SK-N-MC (cell line): Measurements from ENCODE around the gene HLA-DRB1.
"Not testable (repeated sequence)": the region's sequence is repeated elsewhere in the genome, so short reads cannot be mapped to it uniquely, and the experiment has no call there.

Source experiments
- DNase-seq: peaks from one replicate; pipeline ENCODE4 v3.0.0-alpha.2; 2011; ENCODE audit warnings: low read depth, low spot score
- H3K27ac ChIP-seq: fragments of 200-600 bp; sonication (generic); 2 replicates; pipeline ENCODE4 v1.5.1; 2016; ENCODE audit warnings: mixed run types
- H3K36me3 ChIP-seq: fragments of 200-600 bp; sonication (generic); 2 replicates; pipeline ENCODE4 v1.6.1; 2017; ENCODE audit warnings: antibody characterized with exemption, low read length, mixed read lengths; ENCODE audit not compliant: insufficient read depth
- H3K4me3 ChIP-seq: fragments of 200-600 bp; sonication (generic); 2 replicates; pipeline ENCODE4 v1.5.1; 2016
- H3K9ac ChIP-seq: fragments of 200-600 bp; sonication (generic); 2 replicates; pipeline ENCODE4 v1.8.0; 2017; ENCODE audit warnings: mixed run types, mixed read lengths; ENCODE audit not compliant: insufficient read length
- H3K9me3 ChIP-seq: fragments of 200-600 bp; sonication (generic); 2 replicates; pipeline ENCODE4 v1.6.1; 2017; ENCODE audit warnings: low read depth, mild to moderate bottlenecking, antibody characterized with exemption, low read length, moderate library complexity, mixed read lengths
- EZH2 ChIP-seq: fragments of 200-600 bp; sonication (generic); IDR thresholded peaks from one replicate; pipeline ENCODE4 v1.6.1; 2017; ENCODE audit warnings: antibody characterized with exemption
- FOXP2 ChIP-seq: optimal IDR thresholded peaks from 2 replicates; pipeline ENCODE3; 2011; ENCODE audit warnings: mild to moderate bottlenecking, moderate library complexity; ENCODE audit not compliant: insufficient read depth; ENCODE audit errors: extremely low read length, control extremely low read depth
- POLR2AphosphoS5 ChIP-seq: IDR thresholded peaks from 2 replicates; pipeline ENCODE4 v1.6.1; 2012; ENCODE audit warnings: mild to moderate bottlenecking, low read depth, low read length, borderline replicate concordance

HLA-DRB1 gene

GRCh38 chr6:32589596-32590449 is at the start of gene HLA-DRB1:
HLA-DRB1 (minus strand) TSS chr6:32589848; CDS start chr6:32589742, 106 bp downstream.
- TF ChIP-seq POLR2AphosphoS5 (no peak), FOXP2 (no peak), EZH2 (no peak)
- no peak within 1 kb of the TSS for H3K4me3 ChIP-seq
- H3K36me3 ChIP-seq = no peaks in the 10 kb centered on the region
- no peak within 1 kb of the TSS for H3K27ac ChIP-seq
- H3K9ac ChIP-seq = no peak within 1 kb of the TSS
- no peaks in the 10 kb centered on the region for H3K9me3 ChIP-seq
- DNase-seq = no peak

- H3K36me3 ChIP-seq = no peaks in the 10 kb centered on the region
- no peak overlapping the region for H3K9ac ChIP-seq
- H3K27ac ChIP-seq = no peak overlapping the region
- no peak for TF ChIP-seq EZH2
- no peak for TF ChIP-seq POLR2AphosphoS5
- TF ChIP-seq FOXP2 = no peak
- no peaks in the 10 kb centered on the region for H3K9me3 ChIP-seq
- no peak overlapping the region for H3K4me3 ChIP-seq
- DNase-seq = no peak
Measured at GRCh38 chr6:32638532-32639219, 49.0 kb upstream of the HLA-DRB1 start.

- Histone ChIP-seq H3K9me3 (no peaks in the 10 kb centered on the region), H3K27ac (no peak overlapping the region), H3K9ac (no peak overlapping the region), H3K36me3 (no peaks in the 10 kb centered on the region), H3K4me3 (no peak overlapping the region)
- DNase-seq = no peak
- no peak for TF ChIP-seq EZH2
- TF ChIP-seq POLR2AphosphoS5 = no peak
- no peak for TF ChIP-seq FOXP2
Measured at GRCh38 chr6:32637883-32638282, 48.2 kb upstream of the HLA-DRB1 start.

GRCh38 chr6:32637219-32637880 is 47.7 kb upstream of the HLA-DRB1 start, which contains the start of gene HLA-DQA1:
HLA-DQA1 (plus strand) TSS chr6:32637406; CDS start chr6:32637459, 53 bp downstream.
- Histone ChIP-seq H3K4me3 (no peak within 1 kb of the TSS), H3K9ac (no peak within 1 kb of the TSS), H3K9me3 (no peaks in the 10 kb centered on the region), H3K27ac (no peak within 1 kb of the TSS), H3K36me3 (no peaks in the 10 kb centered on the region)
- no peak for DNase-seq
- no peak for TF ChIP-seq EZH2

- H3K27ac ChIP-seq = no peak overlapping the region
- no peaks in the 10 kb centered on the region for H3K9me3 ChIP-seq
- TF ChIP-seq FOXP2 = no peak
- TF ChIP-seq POLR2AphosphoS5 = no peak
- TF ChIP-seq EZH2 = no peak
- H3K4me3 ChIP-seq = no peak overlapping the region
- H3K9ac ChIP-seq = no peak overlapping the region
- H3K36me3 ChIP-seq = no peaks in the 10 kb centered on the region
- DNase-seq = no peak
Measured at GRCh38 chr6:32635526-32636123, 46.0 kb upstream of the HLA-DRB1 start.

- not testable (repeated sequence) for H3K36me3 ChIP-seq, DNase-seq, H3K4me3 ChIP-seq, H3K9me3 ChIP-seq, H3K27ac ChIP-seq, H3K9ac ChIP-seq
Measured at GRCh38 chr6:32629793-32630192, 40.1 kb upstream of the HLA-DRB1 start.

- Histone ChIP-seq H3K4me3 (no peak overlapping the region), H3K27ac (no peak overlapping the region), H3K36me3 (no peaks in the 10 kb centered on the region), H3K9me3 (no peaks in the 10 kb centered on the region), H3K9ac (no peak overlapping the region)
- DNase-seq = no peak
- TF ChIP-seq POLR2AphosphoS5 = no peak
- no peak for TF ChIP-seq FOXP2
- TF ChIP-seq EZH2 = no peak
Measured at GRCh38 chr6:32627831-32628230, 38.2 kb upstream of the HLA-DRB1 start.

GRCh38 chr6:32627249-32627648 is 37.6 kb upstream of the HLA-DRB1 start:
- Histone ChIP-seq H3K27ac (no peak overlapping the region), H3K9ac (no peak overlapping the region), H3K9me3 (no peaks in the 10 kb centered on the region), H3K36me3 (no peaks in the 10 kb centered on the region), H3K4me3 (no peak overlapping the region)
- TF ChIP-seq FOXP2 (no peak), EZH2 (no peak), POLR2AphosphoS5 (no peak)
- DNase-seq = no peak
